Keratinocyte (primary cell): Measurements from ENCODE around the gene FIGN. TPM values are rescaled to one million over a fixed set of nuclear protein-coding genes. Genes with fewer than 3 reads are reported as not detected.

Source experiments
- DNase-seq: peaks from one replicate; pipeline ENCODE4 v3.0.0-alpha.2; 2011; ENCODE audit warnings: low read depth, missing footprints, low spot score
- FAIRE-seq: peaks from 2 replicates; lab custom pipeline; 2011; peaks lifted over from hg19 to GRCh38; lab: Jason Lieb, UNC
- H2AFZ ChIP-seq: 2 replicates; pipeline ENCODE4 v1.6.0; 2012; ENCODE audit warnings: low read length, control low read depth, inconsistent platforms; ENCODE audit not compliant: control insufficient read depth
- H3K27ac ChIP-seq: 2 replicates; pipeline ENCODE4 v1.5.1; 2011; ENCODE audit warnings: low read length; ENCODE audit not compliant: control insufficient read depth, insufficient read depth
- H3K27me3 ChIP-seq: 3 replicates; pipeline ENCODE4 v1.6.0; 2011; ENCODE audit warnings: low read length; ENCODE audit not compliant: control insufficient read depth, insufficient read depth; ENCODE audit errors: extremely low read depth
- H3K36me3 ChIP-seq, 2 experiments: 2 replicates in 1 of 2; 3 replicates in 1 of 2; pipeline ENCODE4 v1.5.1; 2011; ENCODE audit warnings: low read length in 2 of 2, mild to moderate bottlenecking in 1 of 2; ENCODE audit not compliant: control insufficient read depth in 2 of 2, insufficient read depth in 2 of 2; ENCODE audit errors: extremely low read depth in 1 of 2
- H3K4me1 ChIP-seq: 3 replicates; pipeline ENCODE4 v1.5.1; 2011; ENCODE audit warnings: low read length; ENCODE audit not compliant: control insufficient read depth, insufficient read depth; ENCODE audit errors: extremely low read depth
- H3K4me2 ChIP-seq: 3 replicates; pipeline ENCODE4 v1.6.0; 2011; ENCODE audit warnings: low read depth, low read length; ENCODE audit not compliant: control insufficient read depth, insufficient read depth; ENCODE audit errors: extremely low read depth
- H3K4me3 ChIP-seq, 3 experiments: fragments of 200-600 bp in 1 of 3; sonication (generic) in 1 of 3; 2 replicates in 2 of 3; 3 replicates in 1 of 3; pipeline ENCODE4 v1.5.1; 2011 to 2016; ENCODE audit warnings: low read length in 3 of 3, mild to moderate bottlenecking in 3 of 3, control low read depth in 2 of 3, inconsistent platforms in 1 of 3, low read depth in 1 of 3, mixed read lengths in 1 of 3, mixed run types in 1 of 3, moderate library complexity in 1 of 3; ENCODE audit not compliant: control insufficient read depth in 2 of 3, insufficient read depth in 2 of 3; ENCODE audit errors: extremely low read depth in 1 of 3
- H3K79me2 ChIP-seq: 2 replicates; pipeline ENCODE4 v1.6.0; 2012; ENCODE audit warnings: low read length; ENCODE audit not compliant: control insufficient read depth, insufficient read depth
- H3K9ac ChIP-seq: 3 replicates; pipeline ENCODE4 v1.6.0; 2011; ENCODE audit warnings: low read length; ENCODE audit not compliant: control insufficient read depth, insufficient read depth; ENCODE audit errors: extremely low read depth
- H3K9me1 ChIP-seq: 3 replicates; pipeline ENCODE4 v1.6.0; 2011; ENCODE audit warnings: low read length; ENCODE audit not compliant: control insufficient read depth, insufficient read depth; ENCODE audit errors: extremely low read depth
- H3K9me3 ChIP-seq: 2 replicates; pipeline ENCODE4 v1.5.1; 2012; ENCODE audit warnings: low read depth, low read length; ENCODE audit not compliant: control insufficient read depth
- H4K20me1 ChIP-seq: 3 replicates; pipeline ENCODE4 v1.6.0; 2011; ENCODE audit warnings: low read length; ENCODE audit not compliant: control insufficient read depth, insufficient read depth; ENCODE audit errors: extremely low read depth
- EZH2 ChIP-seq: IDR thresholded peaks from one replicate; pipeline ENCODE4 v1.6.1; 2012; ENCODE audit warnings: inconsistent platforms, mild to moderate bottlenecking, low read length, moderate library complexity
- dilution Hi-C: fragments of 300-500 bp; cut with MboI; formaldehyde crosslinking; loops from one replicate; pipeline ENCODE4 v1.7.0; 2020; ENCODE audit warnings: low sequenced_read_pairs; ENCODE audit not compliant: extremely low pct_ligation_motif_present
- polyA plus RNA-seq, 5 experiments: library from polyadenylated mRNA; depleted of rRNA in 3 of 5; stranded (reverse) in 3 of 5; stranded (forward) in 1 of 5; unstranded in 1 of 5; fragments of >200 nt; gene quantifications; 1 replicate in 1 of 5; 2 replicates in 3 of 5; 3 replicates in 1 of 5; pipeline versions ENCODE4 v1.2.1 to v1.2.3, GENCODE V29; 2011 to 2012; ENCODE audit warnings: missing spikeins in 2 of 5, low read depth in 1 of 5, low replicate concordance in 1 of 5
- TF ChIP-seq, protein P1 (sequence below), 3 experiments: IDR thresholded peaks in 1 of 3; conservative IDR thresholded peaks in 1 of 3; optimal IDR thresholded peaks in 1 of 3; 2 replicates in 2 of 3; 3 replicates in 1 of 3; pipeline versions ENCODE3 to v1.5.1; 2011; ENCODE audit warnings: low read length in 3 of 3, mild to moderate bottlenecking in 3 of 3, moderate library complexity in 2 of 3, control low read depth in 1 of 3, inconsistent platforms in 1 of 3; ENCODE audit not compliant: insufficient read depth in 2 of 3; ENCODE audit errors: extremely low read depth in 1 of 3

Gene FIGN
- polyA plus RNA-seq, 1 donor (not counting 4 experiments of a cell fraction or from before 2014, with no cell fraction given), result 2.9 TPM

GRCh38 chr2:163731735-163732134, 4.1 kb downstream of the FIGN start:
- Histone ChIP-seq H3K4me3 (no peak overlapping the region), H3K27ac (no peak overlapping the region), H3K36me3 (no peaks in the 10 kb centered on the region), H3K9me3 (no peaks in the 10 kb centered on the region), H3K79me2 (peaks cover 14% of the 10 kb centered on the region), H3K9ac (no peak overlapping the region), H4K20me1 (no peaks in the 10 kb centered on the region), H3K4me1 (peaks cover 10% of the 10 kb centered on the region), H2AFZ (no peak overlapping the region), H3K27me3 (no peaks in the 10 kb centered on the region), H3K4me2 (no peak overlapping the region), H3K9me1 (peaks cover 3% of the 10 kb centered on the region)
- dilution Hi-C loops, result no loop called here
- DNase-seq (no peak), FAIRE-seq (no peak)
- TF ChIP-seq, protein P1, sequence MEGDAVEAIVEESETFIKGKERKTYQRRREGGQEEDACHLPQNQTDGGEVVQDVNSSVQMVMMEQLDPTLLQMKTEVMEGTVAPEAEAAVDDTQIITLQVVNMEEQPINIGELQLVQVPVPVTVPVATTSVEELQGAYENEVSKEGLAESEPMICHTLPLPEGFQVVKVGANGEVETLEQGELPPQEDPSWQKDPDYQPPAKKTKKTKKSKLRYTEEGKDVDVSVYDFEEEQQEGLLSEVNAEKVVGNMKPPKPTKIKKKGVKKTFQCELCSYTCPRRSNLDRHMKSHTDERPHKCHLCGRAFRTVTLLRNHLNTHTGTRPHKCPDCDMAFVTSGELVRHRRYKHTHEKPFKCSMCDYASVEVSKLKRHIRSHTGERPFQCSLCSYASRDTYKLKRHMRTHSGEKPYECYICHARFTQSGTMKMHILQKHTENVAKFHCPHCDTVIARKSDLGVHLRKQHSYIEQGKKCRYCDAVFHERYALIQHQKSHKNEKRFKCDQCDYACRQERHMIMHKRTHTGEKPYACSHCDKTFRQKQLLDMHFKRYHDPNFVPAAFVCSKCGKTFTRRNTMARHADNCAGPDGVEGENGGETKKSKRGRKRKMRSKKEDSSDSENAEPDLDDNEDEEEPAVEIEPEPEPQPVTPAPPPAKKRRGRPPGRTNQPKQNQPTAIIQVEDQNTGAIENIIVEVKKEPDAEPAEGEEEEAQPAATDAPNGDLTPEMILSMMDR (optimal IDR thresholded peaks at IDR 0.05 in 1 of 3, IDR thresholded peaks at IDR 0.05 in 1 of 3, conservative IDR thresholded peaks at IDR 0.05 in 1 of 3; ENCODE audit: extremely low read depth in 1 of 3, insufficient read depth in 2 of 3, low read length in 3 of 3), result no peak
- TF ChIP-seq EZH2, result no peak

GRCh38 chr2:163730556-163730955, 5.3 kb downstream of the FIGN start:
- no peak for TF ChIP-seq EZH2
- H3K27ac ChIP-seq, result no peak overlapping the region
- dilution Hi-C loops, result no loop called here
- no peak overlapping the region for H3K4me2 ChIP-seq
- H3K79me2 ChIP-seq, result peaks cover 14% of the 10 kb centered on the region
- H3K36me3 ChIP-seq, result no peaks in the 10 kb centered on the region
- H3K27me3 ChIP-seq, result no peaks in the 10 kb centered on the region
- no peak for DNase-seq
- H3K9me3 ChIP-seq, result no peaks in the 10 kb centered on the region
- H3K9me1 ChIP-seq, result peaks cover 3% of the 10 kb centered on the region
- no peaks in the 10 kb centered on the region for H4K20me1 ChIP-seq
- peaks cover 10% of the 10 kb centered on the region for H3K4me1 ChIP-seq
- no peak overlapping the region for H2AFZ ChIP-seq
- no peak overlapping the region for H3K4me3 ChIP-seq
- FAIRE-seq, result no peak
- H3K9ac ChIP-seq, result no peak overlapping the region

DNA sequence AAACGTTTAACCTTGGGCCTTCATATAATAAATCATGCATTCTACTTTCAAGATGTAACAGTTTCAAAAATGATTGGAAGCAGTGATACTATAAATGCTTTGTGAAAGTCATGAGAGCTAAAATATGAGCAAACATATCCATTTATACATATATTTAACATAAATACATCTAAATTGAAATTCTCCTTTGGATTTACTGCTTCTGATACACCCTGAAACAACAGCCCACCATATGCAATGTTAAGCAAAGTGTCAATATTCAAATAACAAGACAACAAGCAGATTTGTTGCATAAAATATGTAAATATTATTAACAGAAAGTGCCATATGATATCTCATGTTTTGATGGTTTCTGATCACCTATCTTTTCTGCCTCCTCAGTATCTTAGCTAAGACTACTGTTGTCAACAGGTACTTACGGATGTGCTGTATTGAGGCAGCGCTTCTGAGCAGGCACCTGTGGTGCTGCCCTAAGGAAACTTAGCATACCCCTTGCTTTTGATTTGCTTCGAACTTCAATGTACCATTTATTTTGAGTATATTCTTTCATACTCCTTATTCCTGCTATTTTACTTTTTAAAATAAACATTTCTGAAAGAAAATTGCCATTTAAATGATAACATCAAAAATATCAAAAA, 6.1 kb downstream of the FIGN start:
- no peaks in the 10 kb centered on the region for H3K36me3 ChIP-seq
- dilution Hi-C loops, result no loop called here

More for the DNA sequence above, 6.1 kb downstream of the FIGN start:
- Histone ChIP-seq H3K4me1 (peaks cover 10% of the 10 kb centered on the region), H3K9me3 (no peaks in the 10 kb centered on the region), H3K79me2 (peaks cover 9% of the 10 kb centered on the region), H3K9ac (no peak overlapping the region), H3K4me2 (no peak overlapping the region), H2AFZ (no peak overlapping the region), H3K27ac (no peak overlapping the region), H4K20me1 (no peaks in the 10 kb centered on the region), H3K9me1 (peaks cover 3% of the 10 kb centered on the region), H3K4me3 (no peak overlapping the region), H3K27me3 (no peaks in the 10 kb centered on the region)
- TF ChIP-seq, protein P1 (optimal IDR thresholded peaks at IDR 0.05 in 1 of 3, IDR thresholded peaks at IDR 0.05 in 1 of 3, conservative IDR thresholded peaks at IDR 0.05 in 1 of 3; ENCODE audit: extremely low read depth in 1 of 3, insufficient read depth in 2 of 3, low read length in 3 of 3), result no peak
- TF ChIP-seq EZH2, result no peak
- FAIRE-seq, result no peak
- DNase-seq, result no peak
